ENCODE measurements around the gene ABHD8. TPM values are rescaled to one million over a fixed set of nuclear protein-coding genes. Genes with fewer than 3 reads are reported as not detected.

Gene ABHD8
- 6.8 and 7.0 TPM in 2 replicates for total RNA-seq (2012; rRNA removed)

- H3K9me3 ChIP-seq (replicated peaks; ENCODE audit: low read length): no peaks in the 10 kb centered on the region
- peak within 1 kb of the TSS; percentile 71 for H3K9ac ChIP-seq (ENCODE audit: low read depth, low read length)
- no peaks in the 10 kb centered on the region for H3K27me3 ChIP-seq (ENCODE audit: control insufficient read depth, insufficient read depth, low read length)
- H3K4me3 ChIP-seq (ENCODE audit: low read length): peak within 1 kb of the TSS; percentile 81
- peak within 1 kb of the TSS; percentile 96 for H3K4me2 ChIP-seq (ENCODE audit: low read length)
- no peaks in the 10 kb centered on the region for H3K36me3 ChIP-seq (ENCODE audit: insufficient read depth, low read length)
- H3K4me1 ChIP-seq (ENCODE audit: control insufficient read depth, insufficient read depth, low read length): peaks cover 35% of the 10 kb centered on the region
Measured at GRCh38 chr19:17303167-17303939, at the start of gene ABHD8. Gene ABHD8 (minus strand): TSS chr19:17303425. CDS start chr19:17301616, 1,809 bp downstream.

- Histone ChIP-seq H3K4me2 (ENCODE audit: low read length) (no peak overlapping the region), H3K36me3 (ENCODE audit: insufficient read depth, low read length) (no peaks in the 10 kb centered on the region), H3K27me3 (ENCODE audit: control insufficient read depth, insufficient read depth, low read length) (peaks cover 20% of the 10 kb centered on the region), H3K9ac (ENCODE audit: low read depth, low read length) (no peak overlapping the region), H3K9me3 (replicated peaks; ENCODE audit: low read length) (no peaks in the 10 kb centered on the region), H3K4me1 (ENCODE audit: control insufficient read depth, insufficient read depth, low read length) (peaks cover 5% of the 10 kb centered on the region), H3K4me3 (ENCODE audit: low read length) (no peak overlapping the region)
Measured at GRCh38 chr19:17352608-17353280, 49.5 kb upstream of the ABHD8 start.

- Histone ChIP-seq H3K4me2 (ENCODE audit: low read length) (no peak overlapping the region), H3K4me3 (ENCODE audit: low read length) (no peak overlapping the region), H3K9ac (ENCODE audit: low read depth, low read length) (no peak overlapping the region), H3K36me3 (ENCODE audit: insufficient read depth, low read length) (no peaks in the 10 kb centered on the region), H3K27me3 (ENCODE audit: control insufficient read depth, insufficient read depth, low read length) (peaks cover 20% of the 10 kb centered on the region), H3K4me1 (ENCODE audit: control insufficient read depth, insufficient read depth, low read length) (peaks cover 5% of the 10 kb centered on the region), H3K9me3 (replicated peaks; ENCODE audit: low read length) (no peaks in the 10 kb centered on the region)
Measured at GRCh38 chr19:17351815-17352435, 48.7 kb upstream of the ABHD8 start.

- Histone ChIP-seq H3K4me3 (ENCODE audit: low read length) (peak overlapping the region; percentile 64), H3K4me1 (ENCODE audit: control insufficient read depth, insufficient read depth, low read length) (peaks cover 5% of the 10 kb centered on the region), H3K9me3 (replicated peaks; ENCODE audit: low read length) (no peaks in the 10 kb centered on the region), H3K4me2 (ENCODE audit: low read length) (peak overlapping the region; percentile 74), H3K36me3 (ENCODE audit: insufficient read depth, low read length) (no peaks in the 10 kb centered on the region), H3K9ac (ENCODE audit: low read depth, low read length) (peak overlapping the region; percentile 20), H3K27me3 (ENCODE audit: control insufficient read depth, insufficient read depth, low read length) (peaks cover 20% of the 10 kb centered on the region)
Measured at GRCh38 chr19:17348700-17349099, 45.5 kb upstream of the ABHD8 start.

- Histone ChIP-seq H3K4me1 (ENCODE audit: control insufficient read depth, insufficient read depth, low read length) (peaks cover 5% of the 10 kb centered on the region), H3K27me3 (ENCODE audit: control insufficient read depth, insufficient read depth, low read length) (peaks cover 12% of the 10 kb centered on the region), H3K36me3 (ENCODE audit: insufficient read depth, low read length) (no peaks in the 10 kb centered on the region), H3K9me3 (replicated peaks; ENCODE audit: low read length) (no peaks in the 10 kb centered on the region), H3K9ac (ENCODE audit: low read depth, low read length) (no peak overlapping the region), H3K4me3 (ENCODE audit: low read length) (no peak overlapping the region), H3K4me2 (ENCODE audit: low read length) (no peak overlapping the region)
Measured at GRCh38 chr19:17347877-17348276, 44.7 kb upstream of the ABHD8 start.

GRCh38 chr19:17347361-17347760 lies 44.1 kb upstream of the ABHD8 start:
- Histone ChIP-seq H3K9ac (ENCODE audit: low read depth, low read length) (no peak overlapping the region), H3K4me1 (ENCODE audit: control insufficient read depth, insufficient read depth, low read length) (peaks cover 5% of the 10 kb centered on the region), H3K36me3 (ENCODE audit: insufficient read depth, low read length) (no peaks in the 10 kb centered on the region), H3K9me3 (replicated peaks; ENCODE audit: low read length) (no peaks in the 10 kb centered on the region), H3K4me3 (ENCODE audit: low read length) (no peak overlapping the region), H3K4me2 (ENCODE audit: low read length) (no peak overlapping the region), H3K27me3 (ENCODE audit: control insufficient read depth, insufficient read depth, low read length) (peaks cover 12% of the 10 kb centered on the region)

GRCh38 chr19:17346109-17346671 lies 43.0 kb upstream of the ABHD8 start:
- Histone ChIP-seq H3K4me2 (ENCODE audit: low read length) (peak overlapping the region; percentile 31), H3K36me3 (ENCODE audit: insufficient read depth, low read length) (peaks cover 5% of the 10 kb centered on the region), H3K27me3 (ENCODE audit: control insufficient read depth, insufficient read depth, low read length) (peaks cover 12% of the 10 kb centered on the region), H3K4me1 (ENCODE audit: control insufficient read depth, insufficient read depth, low read length) (peaks cover 5% of the 10 kb centered on the region), H3K4me3 (ENCODE audit: low read length) (no peak overlapping the region), H3K9ac (ENCODE audit: low read depth, low read length) (no peak overlapping the region), H3K9me3 (replicated peaks; ENCODE audit: low read length) (no peaks in the 10 kb centered on the region)

- Histone ChIP-seq H3K4me3 (ENCODE audit: low read length) (no peak overlapping the region), H3K9me3 (replicated peaks; ENCODE audit: low read length) (no peaks in the 10 kb centered on the region), H3K4me2 (ENCODE audit: low read length) (no peak overlapping the region), H3K36me3 (ENCODE audit: insufficient read depth, low read length) (peaks cover 5% of the 10 kb centered on the region), H3K27me3 (ENCODE audit: control insufficient read depth, insufficient read depth, low read length) (no peaks in the 10 kb centered on the region), H3K9ac (ENCODE audit: low read depth, low read length) (no peak overlapping the region), H3K4me1 (ENCODE audit: control insufficient read depth, insufficient read depth, low read length) (peaks cover 6% of the 10 kb centered on the region)
Measured at GRCh38 chr19:17341845-17342244, 38.6 kb upstream of the ABHD8 start.

- no peak overlapping the region for H3K4me2 ChIP-seq (ENCODE audit: low read length)
- H3K27me3 ChIP-seq (ENCODE audit: control insufficient read depth, insufficient read depth, low read length): no peaks in the 10 kb centered on the region
- H3K36me3 ChIP-seq (ENCODE audit: insufficient read depth, low read length): peaks cover 5% of the 10 kb centered on the region
- H3K4me1 ChIP-seq (ENCODE audit: control insufficient read depth, insufficient read depth, low read length): peaks cover 6% of the 10 kb centered on the region
- no peak overlapping the region for H3K4me3 ChIP-seq (ENCODE audit: low read length)
- H3K9ac ChIP-seq (ENCODE audit: low read depth, low read length): no peak overlapping the region
- no peaks in the 10 kb centered on the region for H3K9me3 ChIP-seq (replicated peaks; ENCODE audit: low read length)
Measured at GRCh38 chr19:17341386-17341785, 38.2 kb upstream of the ABHD8 start.

- Histone ChIP-seq H3K27me3 (ENCODE audit: control insufficient read depth, insufficient read depth, low read length) (no peaks in the 10 kb centered on the region), H3K36me3 (ENCODE audit: insufficient read depth, low read length) (peaks cover 5% of the 10 kb centered on the region), H3K4me1 (ENCODE audit: control insufficient read depth, insufficient read depth, low read length) (peaks cover 6% of the 10 kb centered on the region), H3K9me3 (replicated peaks; ENCODE audit: low read length) (no peaks in the 10 kb centered on the region), H3K4me3 (ENCODE audit: low read length) (no peak overlapping the region), H3K4me2 (ENCODE audit: low read length) (no peak overlapping the region), H3K9ac (ENCODE audit: low read depth, low read length) (no peak overlapping the region)
Measured at GRCh38 chr19:17340871-17341357, 37.7 kb upstream of the ABHD8 start.

- Histone ChIP-seq H3K4me1 (ENCODE audit: control insufficient read depth, insufficient read depth, low read length) (peaks cover 6% of the 10 kb centered on the region), H3K36me3 (ENCODE audit: insufficient read depth, low read length) (peaks cover 5% of the 10 kb centered on the region), H3K4me2 (ENCODE audit: low read length) (no peak overlapping the region), H3K4me3 (ENCODE audit: low read length) (no peak overlapping the region), H3K9me3 (replicated peaks; ENCODE audit: low read length) (no peaks in the 10 kb centered on the region), H3K9ac (ENCODE audit: low read depth, low read length) (no peak overlapping the region), H3K27me3 (ENCODE audit: control insufficient read depth, insufficient read depth, low read length) (no peaks in the 10 kb centered on the region)
Measured at GRCh38 chr19:17340302-17340870, 37.2 kb upstream of the ABHD8 start.

Measured in skeletal muscle satellite cell (primary cell).